ENCODE measurements around the gene DIAPH3.
"Not testable (repeated sequence)": the region's sequence is repeated elsewhere in the genome, so short reads cannot be mapped to it uniquely, and the experiment has no call there.

Gene DIAPH3

GRCh38 chr13:60094385-60095088 lies 69.2 kb downstream of the DIAPH3 start:
- no peak for DNase-seq

- peak; percentile 64 for DNase-seq
Measured at GRCh38 chr13:60093425-60094019, 70.2 kb downstream of the DIAPH3 start.

- no peak for DNase-seq
Measured at GRCh38 chr13:60091573-60091972, 72.2 kb downstream of the DIAPH3 start.

- no peak for DNase-seq
Measured at GRCh38 chr13:60090574-60090973, 73.2 kb downstream of the DIAPH3 start.

GRCh38 chr13:60083780-60084179 lies 79.9 kb downstream of the DIAPH3 start:
- DNase-seq = not testable (repeated sequence)

- no peak for DNase-seq
Measured at GRCh38 chr13:60080850-60081249, 82.9 kb downstream of the DIAPH3 start.

- no peak for DNase-seq
Measured at GRCh38 chr13:60078226-60078625, 85.5 kb downstream of the DIAPH3 start.

- DNase-seq = no peak
Measured at GRCh38 chr13:60075850-60076249, 87.9 kb downstream of the DIAPH3 start.

GRCh38 chr13:60074397-60074796 lies 89.3 kb downstream of the DIAPH3 start:
- DNase-seq = no peak

GRCh38 chr13:60066226-60066625 lies 97.5 kb downstream of the DIAPH3 start:
- DNase-seq = no peak

GRCh38 chr13:60062502-60062901 lies 101.2 kb downstream of the DIAPH3 start:
- no peak for DNase-seq

- DNase-seq = no peak
Measured at GRCh38 chr13:60061737-60062136, 102.0 kb downstream of the DIAPH3 start.

- DNase-seq = no peak
Measured at GRCh38 chr13:60051754-60052285, 111.9 kb downstream of the DIAPH3 start.

GRCh38 chr13:60048353-60048752 lies 115.4 kb downstream of the DIAPH3 start:
- not testable (repeated sequence) for DNase-seq

- DNase-seq = no peak
Measured at GRCh38 chr13:60047918-60048317, 115.8 kb downstream of the DIAPH3 start.

- no peak for DNase-seq
Measured at GRCh38 chr13:60044321-60044720, 119.4 kb downstream of the DIAPH3 start.

- DNase-seq = no peak
Measured at GRCh38 chr13:60043262-60043661, 120.5 kb downstream of the DIAPH3 start.

GRCh38 chr13:60040668-60041067 lies 123.1 kb downstream of the DIAPH3 start:
- DNase-seq = not testable (repeated sequence)

- no peak for DNase-seq
Measured at GRCh38 chr13:60035874-60036273, 127.9 kb downstream of the DIAPH3 start.

- DNase-seq = no peak
Measured at GRCh38 chr13:60032851-60033250, 130.9 kb downstream of the DIAPH3 start.

GRCh38 chr13:60028021-60028420 lies 135.7 kb downstream of the DIAPH3 start:
- no peak for DNase-seq

- no peak for DNase-seq
Measured at GRCh38 chr13:60026286-60026685, 137.4 kb downstream of the DIAPH3 start.

- no peak for DNase-seq
Measured at GRCh38 chr13:60020288-60020687, 143.4 kb downstream of the DIAPH3 start.

Data from NCI-H1092 treated with DMSO at 0.1 percent for 48 hours (cell line).